Non-pigmented ciliary epithelial cell (primary cell): Measurements from ENCODE around the gene STEAP3.
A peak's percentile ranks its signal among the peaks of the same experiment; 100 is the strongest.

ENCODE experiments used
- DNase-seq: peaks from one replicate; pipeline ENCODE4 v3.0.0-alpha.2; 2010; ENCODE audit warnings: low read depth

Gene STEAP3

GRCh38 chr2:119248311-119248710 is 24.7 kb downstream of the STEAP3 start:
- DNase-seq, result peak; percentile 74

DNA sequence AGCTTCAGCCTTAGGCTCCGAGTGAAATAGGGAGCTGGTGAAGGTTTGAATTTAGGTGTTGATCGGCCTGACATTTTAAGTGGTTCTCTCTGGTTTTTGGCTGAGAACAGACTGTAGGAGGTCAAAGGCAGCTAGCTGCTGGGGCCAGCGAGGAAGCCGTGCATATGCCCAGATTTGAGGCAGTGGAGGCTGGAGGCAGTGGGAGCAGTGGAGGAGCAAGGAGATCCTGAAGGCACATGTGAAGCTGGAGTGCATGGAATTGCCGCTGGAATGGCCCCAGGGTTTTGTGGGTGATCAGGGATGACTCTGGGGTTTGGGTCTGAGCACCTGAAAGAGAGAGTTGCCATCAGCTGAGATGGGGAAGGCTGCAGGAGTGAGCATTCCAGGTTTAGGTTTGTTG is 25.1 kb downstream of the STEAP3 start:
- DNase-seq, result no peak

DNA sequence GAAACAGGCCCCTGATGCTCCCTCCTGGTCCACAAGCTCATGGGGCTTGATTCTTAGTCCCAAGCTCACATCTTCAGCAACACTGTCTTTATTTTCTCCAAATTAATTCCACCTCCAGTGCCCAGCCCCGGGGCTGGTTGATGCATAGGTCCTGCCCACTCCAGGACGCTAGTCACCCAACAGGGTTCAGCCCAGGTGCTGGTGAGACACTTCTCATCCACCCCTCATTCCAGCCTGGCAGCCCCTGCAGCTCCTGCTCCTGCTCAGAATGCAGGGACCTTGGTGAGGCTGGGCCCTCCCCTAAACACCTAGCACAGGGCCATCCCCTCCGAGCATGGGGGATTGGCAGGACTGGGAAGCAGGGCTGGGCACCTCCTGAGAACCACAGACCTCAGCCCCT is 25.7 kb downstream of the STEAP3 start:
- DNase-seq, result no peak

DNA sequence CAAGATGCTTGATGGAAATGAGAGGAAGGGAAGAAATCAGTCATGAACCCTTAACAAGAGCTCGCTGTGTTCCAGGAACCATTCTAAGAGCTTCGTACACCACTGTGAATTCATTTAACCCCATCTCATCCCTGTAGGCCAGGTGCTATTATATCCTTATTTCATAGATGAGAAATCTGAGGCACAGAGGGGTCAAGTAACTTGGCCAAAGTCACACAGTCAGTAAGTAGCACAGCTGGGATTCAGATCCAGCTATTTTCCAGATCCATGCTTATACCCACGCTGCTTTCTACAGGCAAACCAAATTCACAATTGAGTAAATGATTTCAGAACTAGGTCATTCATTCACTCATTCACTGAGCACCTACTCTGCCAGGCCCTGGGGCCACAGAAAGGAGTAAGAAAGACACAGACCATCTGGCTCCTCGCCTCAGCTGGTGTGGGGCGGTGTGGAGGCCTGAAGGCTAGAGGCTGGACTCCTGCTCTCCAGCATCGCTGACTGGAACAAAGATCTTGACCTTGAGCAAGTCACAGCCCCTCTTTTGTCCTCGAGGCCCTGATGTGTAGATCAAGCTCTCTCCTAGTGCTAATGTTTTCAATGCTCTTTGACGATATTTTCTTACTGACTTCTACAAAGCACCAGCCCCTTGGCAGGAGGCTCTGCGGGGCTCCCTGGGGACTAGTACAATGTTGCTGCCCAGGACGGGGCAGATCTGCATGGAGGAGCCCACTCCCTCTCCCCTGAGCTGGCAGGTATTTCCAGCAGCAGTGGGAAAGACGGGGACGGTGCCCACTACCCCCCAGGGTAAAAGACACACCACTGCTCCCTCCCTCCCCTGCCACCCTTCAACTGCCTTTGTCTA is 26.5 kb downstream of the STEAP3 start:
- DNase-seq, result no peak

GRCh38 chr2:119250718-119251290 is 27.2 kb downstream of the STEAP3 start:
- DNase-seq, result no peak

GRCh38 chr2:119251652-119252051 is 28.0 kb downstream of the STEAP3 start:
- no peak for DNase-seq

GRCh38 chr2:119252186-119253113 is 28.8 kb downstream of the STEAP3 start:
- peak; percentile 94 for DNase-seq

GRCh38 chr2:119253114-119253702 is 29.6 kb downstream of the STEAP3 start:
- no peak for DNase-seq

DNA sequence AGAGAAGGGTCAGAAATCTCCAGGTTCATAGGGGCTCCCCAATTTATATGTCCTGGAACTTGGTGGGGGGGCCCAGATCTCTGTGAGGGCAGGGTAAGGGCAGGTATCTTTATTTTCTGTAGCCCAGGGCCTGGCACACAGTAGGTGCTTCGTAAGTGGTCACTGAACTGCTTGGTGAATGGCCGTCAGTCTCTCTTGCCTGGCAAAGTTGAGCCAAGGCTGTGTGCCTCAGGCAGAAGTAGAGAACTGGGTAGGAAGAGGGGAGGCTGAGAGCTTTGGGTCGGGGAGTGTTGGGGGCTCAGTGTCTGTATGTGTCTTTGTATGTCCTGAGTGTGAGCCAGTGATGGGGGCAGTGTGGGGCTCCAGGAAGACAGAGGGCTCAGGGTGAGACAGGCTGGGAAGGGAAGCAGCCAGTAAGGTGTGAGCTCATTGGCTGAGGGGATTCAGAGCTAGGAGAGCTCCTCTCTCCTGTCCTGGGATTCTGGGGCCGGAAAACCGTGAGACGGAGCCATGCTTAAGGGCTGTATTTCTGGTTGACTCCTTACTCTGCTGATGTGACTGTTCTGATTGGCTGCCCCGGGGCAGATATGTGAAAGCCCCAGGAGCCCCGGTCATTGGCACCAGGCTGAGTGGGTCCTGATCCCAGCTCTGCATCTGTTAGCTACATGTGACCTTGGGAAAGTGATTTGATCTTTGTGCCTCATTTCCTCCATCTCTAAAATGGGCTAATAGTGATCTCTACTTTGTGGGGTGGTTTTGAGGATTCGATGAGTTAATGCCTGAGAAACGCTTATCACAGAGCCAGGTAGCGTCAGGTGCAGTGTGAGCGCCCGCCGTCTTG is 30.3 kb downstream of the STEAP3 start:
- DNase-seq, result no peak

GRCh38 chr2:119254601-119255080 is 31.0 kb downstream of the STEAP3 start:
- DNase-seq, result no peak

- peak; percentile 94 for DNase-seq
These were observed 32.3 kb downstream of the STEAP3 start for GRCh38 chr2:119255760-119256581.

DNA sequence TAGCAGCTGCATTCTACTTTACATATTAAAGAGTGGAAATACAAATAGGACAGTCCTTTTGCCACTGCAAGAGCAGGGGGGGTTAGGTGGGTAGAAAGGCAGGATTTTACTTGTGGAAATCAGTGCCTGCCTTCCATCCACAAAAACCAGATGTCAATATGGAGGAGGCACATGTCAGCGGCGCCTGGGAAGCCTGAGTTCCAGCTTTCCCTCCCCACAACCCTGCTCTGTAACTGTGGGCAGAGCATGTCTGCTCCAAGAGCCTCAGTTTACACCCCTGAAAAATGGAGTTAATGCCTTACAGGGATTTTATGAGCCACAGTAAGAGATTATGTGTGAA is 32.9 kb downstream of the STEAP3 start:
- no peak for DNase-seq

GRCh38 chr2:119257198-119257597 is 33.6 kb downstream of the STEAP3 start:
- no peak for DNase-seq

DNA sequence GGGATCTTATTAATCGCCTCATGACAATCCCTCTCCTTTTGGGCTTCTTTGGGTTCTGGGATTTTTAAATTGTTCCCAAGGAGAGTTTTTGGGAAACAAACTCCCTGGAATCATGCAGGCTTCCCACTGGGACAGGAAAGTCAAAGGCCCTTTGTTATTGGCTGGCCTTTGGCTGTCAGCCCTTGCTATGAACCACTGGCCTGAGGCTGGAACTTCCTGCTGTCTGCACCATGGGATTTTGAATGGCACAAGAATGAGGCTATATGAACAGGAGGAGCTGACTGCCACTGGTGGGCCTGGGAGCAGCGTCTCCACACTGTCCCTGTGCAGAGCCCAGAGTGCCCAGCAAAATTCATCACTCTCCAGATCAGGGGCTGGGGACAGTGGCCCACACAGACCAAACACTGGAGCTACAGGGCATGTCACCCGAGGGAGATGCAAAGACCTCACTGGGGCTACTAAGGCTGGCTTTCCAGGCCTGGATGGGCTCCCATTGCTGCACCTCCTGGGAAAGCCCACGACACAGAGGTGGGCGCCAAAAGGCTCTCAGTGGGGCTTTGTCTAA is 35.7 kb downstream of the STEAP3 start:
- no peak for DNase-seq

DNA sequence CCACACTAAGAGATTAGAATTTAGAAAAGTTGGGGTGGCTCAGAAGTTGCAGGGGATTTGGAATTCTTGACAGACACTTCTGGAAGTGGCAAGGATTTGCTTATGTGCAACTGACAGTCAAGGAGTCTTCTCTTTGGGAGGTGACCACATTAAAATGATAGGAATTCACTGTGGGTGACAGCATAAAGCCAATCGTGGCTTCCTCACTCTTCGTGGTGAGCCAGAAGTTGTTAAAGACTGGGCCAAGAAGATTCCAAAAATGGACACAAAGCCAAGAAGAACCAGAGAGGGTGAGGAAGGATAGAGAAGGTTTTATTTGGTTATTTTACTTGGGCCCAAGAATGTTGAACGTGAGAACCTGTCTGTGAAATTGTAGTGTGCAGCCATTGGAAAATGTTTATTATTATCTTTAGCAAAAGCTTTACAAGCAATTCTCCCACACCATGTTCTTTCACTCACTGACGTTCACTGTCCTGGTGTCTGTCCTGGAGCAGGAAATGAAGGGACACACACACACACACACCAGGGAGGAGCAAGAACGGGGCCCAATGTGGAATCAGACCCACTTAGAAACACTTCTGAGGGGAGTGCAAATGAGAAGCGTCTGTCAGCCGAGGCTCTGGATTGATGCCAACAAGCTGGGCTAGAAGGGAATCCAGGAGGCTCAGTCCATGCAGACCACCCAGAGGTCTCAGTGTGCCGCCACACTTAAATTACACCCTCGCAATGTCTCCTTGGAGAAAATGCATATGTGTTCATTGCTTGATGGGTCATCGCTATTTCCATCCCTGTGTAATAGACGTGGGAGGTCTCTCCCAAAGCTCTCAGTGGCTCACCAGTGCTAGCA is 37.2 kb downstream of the STEAP3 start:
- no peak for DNase-seq

- DNase-seq, result no peak
These were observed 38.0 kb downstream of the STEAP3 start for GRCh38 chr2:119261493-119262225.

GRCh38 chr2:119263025-119263424 is 39.4 kb downstream of the STEAP3 start:
- DNase-seq, result no peak

- no peak for DNase-seq
These were observed 40.0 kb downstream of the STEAP3 start for GRCh38 chr2:119263656-119264055.
